Activated CD8-positive, alpha-beta T cell treated with anti-CD3 and anti-CD28 coated beads for 36 hours (primary cell): ENCODE data around the gene SAP30BP. TPM values are rescaled to one million over a fixed set of nuclear protein-coding genes. Genes with fewer than 3 reads are reported as not detected.

Source experiments
- ATAC-seq: fragments of 200-7000 bp; cut with Tn5 transposase; one replicate; pipeline ENCODE4 v1.10.0; 2021; ENCODE audit warnings: mild to moderate bottlenecking, moderate library complexity
- CTCF ChIA-PET: fragments of 350-600 bp; sonication (Branson Sonifier 250); formaldehyde crosslinking; loops from one replicate; lab custom pipeline; 2021; ENCODE audit warnings: antibody characterized with exemption; lab: Charles Lee
- POLR2A ChIA-PET: fragments of 350-600 bp; sonication (Branson Sonifier 250); formaldehyde crosslinking; loops from one replicate; lab custom pipeline; 2021; ENCODE audit warnings: antibody characterized with exemption; lab: Charles Lee
- DNase-seq: peaks from one replicate; pipeline ENCODE4 v3.0.0-alpha.2; 2020
- H3K27ac Mint-ChIP-seq: one replicate; pipeline ENCODE4 v1.8.0; 2021; ENCODE audit warnings: mild to moderate bottlenecking, mixed read lengths
- H3K27me3 Mint-ChIP-seq: one replicate; pipeline ENCODE4 v1.8.0; 2021; ENCODE audit warnings: mixed read lengths
- H3K36me3 Mint-ChIP-seq: one replicate; pipeline ENCODE4 v1.8.0; 2021; ENCODE audit warnings: low read depth, mixed read lengths
- H3K4me1 Mint-ChIP-seq: one replicate; pipeline ENCODE4 v1.8.0; 2021; ENCODE audit warnings: low read depth, mixed read lengths
- H3K4me3 Mint-ChIP-seq: one replicate; pipeline ENCODE4 v1.8.0; 2021; ENCODE audit warnings: mild to moderate bottlenecking, moderate library complexity, mixed read lengths
- H3K9me3 Mint-ChIP-seq: one replicate; pipeline ENCODE4 v1.8.0; 2021; ENCODE audit warnings: mixed read lengths
- CTCF ChIP-seq: fragments of 200-600 bp; IDR thresholded peaks from one replicate; pipeline ENCODE4 v1.8.0; 2022; ENCODE audit warnings: antibody characterized with exemption, mild to moderate bottlenecking
- intact Hi-C: fragments of 100-400 bp; cut with micrococcal nuclease; formaldehyde crosslinking; loops from one replicate; pipeline ENCODE4 v1.10.0; 2022
- total RNA-seq, 2 experiments: library from RNA; stranded (reverse); gene quantifications; one replicate each; pipeline ENCODE4 v1.2.3, GENCODE V29; 2021

The SAP30BP gene
- total RNA-seq, 2 experiments from 2014 or later: 73.0 to 75.8 TPM

GRCh38 chr17:75668489-75668888 is 1.4 kb downstream of the SAP30BP start:
- intact Hi-C loops: no loop called here
- H3K27ac Mint-ChIP-seq: no peak overlapping the region
- H3K27me3 Mint-ChIP-seq: no peaks in the 10 kb centered on the region
- TF ChIP-seq CTCF: no peak
- DNase-seq (no peak), ATAC-seq (no peak)
- H3K9me3 Mint-ChIP-seq: no peaks in the 10 kb centered on the region
- ChIA-PET POLR2A (interaction anchor here (0.6 to 2.9 kb wide), 3 partner anchors 11 to 382 kb away, joined by 3 to 17 read pairs (median 4); no protein-coding TSS in a partner anchor), CTCF (interaction anchor here (1.4 to 2.6 kb wide), 4 partner anchors 15 to 81 kb away, joined by 4 to 10 read pairs (median 5); partner anchors contain the start of gene SMIM5)
- H3K4me3 Mint-ChIP-seq: no peak overlapping the region
- peaks cover 37% of the 10 kb centered on the region for H3K4me1 Mint-ChIP-seq
- peaks cover 27% of the 10 kb centered on the region for H3K36me3 Mint-ChIP-seq

GRCh38 chr17:75670868-75671267 is 3.7 kb downstream of the SAP30BP start:
- Mint-ChIP-seq H3K27ac (peak overlapping the region; percentile 36), H3K9me3 (no peaks in the 10 kb centered on the region), H3K4me3 (no peak overlapping the region), H3K4me1 (peaks cover 31% of the 10 kb centered on the region), H3K27me3 (no peaks in the 10 kb centered on the region), H3K36me3 (peaks cover 25% of the 10 kb centered on the region)
- CTCF ChIA-PET: interaction anchor here (0.9 to 25.7 kb wide), 5 partner anchors 13 to 113 kb away, joined by 3 to 347 read pairs (median 5); partner anchors contain the start of gene SMIM5
- DNase-seq (no peak), ATAC-seq (no peak)
- TF ChIP-seq CTCF: no peak
- intact Hi-C loops: no loop called here
- POLR2A ChIA-PET: interaction anchor here (0.6 to 2.1 kb wide), 4 partner anchors 17 to 184 kb away, joined by 3 to 6 read pairs (median 4); partner anchors contain the start of gene WBP2

- ChIA-PET POLR2A (interaction anchor here (1.1 to 2.1 kb wide), 5 partner anchors 10 to 183 kb away, joined by 3 to 5 read pairs (median 5); partner anchors contain the start of gene WBP2), CTCF (interaction anchor here (1.2 to 25.7 kb wide), 7 partner anchors 11 to 111 kb away, joined by 3 to 347 read pairs (median 6); no protein-coding TSS in a partner anchor)
- Mint-ChIP-seq H3K27me3 (no peaks in the 10 kb centered on the region), H3K9me3 (no peaks in the 10 kb centered on the region), H3K36me3 (peaks cover 31% of the 10 kb centered on the region), H3K4me1 (peaks cover 31% of the 10 kb centered on the region), H3K4me3 (no peak overlapping the region), H3K27ac (no peak overlapping the region)
- TF ChIP-seq CTCF: no peak
- intact Hi-C loops: no loop called here
- ATAC-seq (no peak), DNase-seq (no peak)
Observed at GRCh38 chr17:75672011-75672410, 4.9 kb downstream of the SAP30BP start.

GRCh38 chr17:75673487-75673886 is 6.3 kb downstream of the SAP30BP start:
- Mint-ChIP-seq H3K4me3 (no peak overlapping the region), H3K27me3 (no peaks in the 10 kb centered on the region), H3K4me1 (peaks cover 31% of the 10 kb centered on the region), H3K9me3 (no peaks in the 10 kb centered on the region), H3K36me3 (peaks cover 34% of the 10 kb centered on the region), H3K27ac (no peak overlapping the region)
- intact Hi-C loops: no loop called here
- POLR2A ChIA-PET: interaction anchor here (0.6 to 1.7 kb wide), 3 partner anchors 9 to 51 kb away, joined by 3 to 5 read pairs (median 3); no protein-coding TSS in a partner anchor
- CTCF ChIA-PET: interaction anchor here (0.8 to 25.7 kb wide), 9 partner anchors 10 to 80 kb away, joined by 3 to 347 read pairs (median 12); partner anchors contain the start of gene SMIM5
- TF ChIP-seq CTCF: no peak
- DNase-seq: no peak
- ATAC-seq: no peak

GRCh38 chr17:75676461-75676860 is 9.3 kb downstream of the SAP30BP start:
- ChIA-PET POLR2A (interaction anchor here (0.6 to 1.5 kb wide), 3 partner anchors 12 to 73 kb away, joined by 3 to 4 read pairs (median 3); no protein-coding TSS in a partner anchor), CTCF (interaction anchor here (1.2 to 25.7 kb wide), 4 partner anchors 12 to 77 kb away, joined by 5 to 347 read pairs (median 17); no protein-coding TSS in a partner anchor)
- intact Hi-C loops: no loop called here
- no peak for DNase-seq
- Mint-ChIP-seq H3K9me3 (no peaks in the 10 kb centered on the region), H3K4me3 (no peak overlapping the region), H3K4me1 (peaks cover 18% of the 10 kb centered on the region), H3K27me3 (no peaks in the 10 kb centered on the region), H3K36me3 (peaks cover 30% of the 10 kb centered on the region), H3K27ac (no peak overlapping the region)
- no peak for ATAC-seq
- TF ChIP-seq CTCF: no peak
